A549 (cell line): Measurements from ENCODE around the gene KYNU. TPM values are rescaled to one million over a fixed set of nuclear protein-coding genes. Genes with fewer than 3 reads are reported as not detected.

Experiments
- ATAC-seq, 2 experiments: fragments of 200-7000 bp in 1 of 2; fragments of >200 bp in 1 of 2; cut with Nextera tagmentation in 1 of 2; cut with Tn5 transposase in 1 of 2; 3 replicates each; pipeline versions ENCODE4 v1.8.0 to v1.9.1; 2018 to 2020; ENCODE audit warnings: mild to moderate bottlenecking in 1 of 2, moderate library complexity in 1 of 2
- CTCF ChIA-PET: fragments of 300-600 bp; sonication (Branson Sonifier 250); formaldehyde crosslinking; extraction: SDS; loops from one replicate; lab custom pipeline; 2021; ENCODE audit warnings: antibody characterized with exemption, inconsistent platforms; lab: Yijun Ruan, JAX
- POLR2A ChIA-PET: fragments of 350-600 bp; formaldehyde crosslinking; extraction: SDS; loops from one replicate; lab custom pipeline; 2021; ENCODE audit warnings: antibody characterized with exemption, inconsistent platforms; lab: Yijun Ruan, JAX
- DNase-seq, 2 experiments: peaks; one replicate each; pipeline versions ENCODE4 v3.0.0 to v3.0.0-alpha.2; 2011 to 2016; ENCODE audit warnings: low read depth in 1 of 2, low spot score in 1 of 2
- FAIRE-seq: peaks from 2 replicates; lab custom pipeline; 2011; peaks lifted over from hg19 to GRCh38; lab: Jason Lieb, UNC
- H3K27ac ChIP-seq, 2 experiments: fragments of >200 bp; sonication (Bioruptor Twin); formaldehyde crosslinking; 3 replicates each; pipeline ENCODE4 v1.5.1; 2016 to 2017
- H3K4me1 ChIP-seq: fragments of >200 bp; sonication (Bioruptor Twin); formaldehyde crosslinking; 3 replicates; pipeline ENCODE4 v1.6.1; 2016
- H3K4me2 ChIP-seq: fragments of >200 bp; sonication (Bioruptor Twin); formaldehyde crosslinking; 3 replicates; pipeline ENCODE4 v1.6.1; 2016
- H3K4me3 ChIP-seq: fragments of >200 bp; sonication (Bioruptor Twin); formaldehyde crosslinking; 3 replicates; pipeline ENCODE4 v1.5.1; 2016
- H3K9me3 ChIP-seq: fragments of >200 bp; sonication (Bioruptor Twin); formaldehyde crosslinking; 3 replicates; pipeline ENCODE4 v1.6.1; 2016
- BCL3 ChIP-seq: fragments of >200 bp; sonication (Bioruptor Twin); formaldehyde crosslinking; IDR thresholded peaks from 3 replicates; pipeline ENCODE4 v1.6.1; 2016
- BHLHE40 ChIP-seq: IDR thresholded peaks from 2 replicates; pipeline ENCODE4 v1.6.1; 2012; ENCODE audit warnings: low read depth, low read length, inconsistent platforms
- CHD2 ChIP-seq: fragments of 150-350 bp; IDR thresholded peaks from 2 replicates; pipeline ENCODE4 v1.6.1; 2014; ENCODE audit warnings: low read length; ENCODE audit not compliant: partially characterized antibody
- FOSL2 ChIP-seq, 2 experiments: fragments of 450-650 bp in 1 of 2; fragments of >200 bp in 1 of 2; sonication (Bioruptor Twin) in 1 of 2; formaldehyde crosslinking; IDR thresholded peaks; 2 replicates each; pipeline versions ENCODE4 v1.5.0 to v1.6.1; 2016 to 2020; ENCODE audit warnings: mild to moderate bottlenecking in 1 of 2, moderate library complexity in 1 of 2
- FOXS1 ChIP-seq: fragments of 250-450 bp; sonication (Bioruptor Pico); IDR thresholded peaks from 2 replicates; pipeline ENCODE4 v1.5.0; 2020; ENCODE audit warnings: mild to moderate bottlenecking, moderate library complexity
- GATA3 ChIP-seq: IDR thresholded peaks from 2 replicates; pipeline ENCODE4 v1.6.1; 2012; ENCODE audit warnings: borderline replicate concordance
- HDAC2 ChIP-seq: fragments of 200-600 bp; sonication (generic); IDR thresholded peaks from 2 replicates; pipeline ENCODE4 v1.6.1; 2016
- HOXB13 ChIP-seq: fragments of 250-450 bp; sonication (Bioruptor Pico); IDR thresholded peaks from 2 replicates; pipeline ENCODE4 v1.5.0; 2020; ENCODE audit warnings: low read depth, mild to moderate bottlenecking, moderate library complexity
- HOXB5 ChIP-seq: fragments of 250-450 bp; sonication (Bioruptor Pico); IDR thresholded peaks from 2 replicates; pipeline ENCODE4 v1.5.0; 2020; ENCODE audit warnings: mild to moderate bottlenecking, moderate library complexity
- JUN ChIP-seq, 2 experiments: fragments of >200 bp; sonication (Bioruptor Twin); formaldehyde crosslinking; IDR thresholded peaks; 2 replicates in 1 of 2; 3 replicates in 1 of 2; pipeline ENCODE4 v1.6.1; 2016 to 2017
- JUNB ChIP-seq: fragments of >200 bp; sonication (Bioruptor Twin); formaldehyde crosslinking; IDR thresholded peaks from 2 replicates; pipeline ENCODE4 v1.6.1; 2016
- KDM1A ChIP-seq: fragments of 200-600 bp; sonication (generic); IDR thresholded peaks from 2 replicates; pipeline ENCODE4 v1.6.1; 2016; ENCODE audit warnings: low read depth, mild to moderate bottlenecking
- KDM5A ChIP-seq: fragments of 200-600 bp; sonication (generic); IDR thresholded peaks from 2 replicates; pipeline ENCODE4 v1.6.1; 2016; ENCODE audit warnings: antibody characterized with exemption, mild to moderate bottlenecking
- MYC ChIP-seq: IDR thresholded peaks from 2 replicates; pipeline ENCODE4 v1.6.1; 2012; ENCODE audit warnings: mild to moderate bottlenecking, inconsistent platforms, low read length, improper control_type of control experiment, borderline replicate concordance
- NFE2L2 ChIP-seq: fragments of 150-350 bp; conservative IDR thresholded peaks from 2 replicates; pipeline ENCODE4 v1.6.1; 2014; ENCODE audit warnings: low read length
- NPAS2 ChIP-seq: fragments of 250-450 bp; sonication (Bioruptor Pico); IDR thresholded peaks from 2 replicates; pipeline ENCODE4 v1.8.0; 2022; ENCODE audit warnings: mild to moderate bottlenecking, moderate library complexity, borderline replicate concordance
- POLR2A ChIP-seq: IDR thresholded peaks from 2 replicates; pipeline ENCODE4 v1.6.1; 2012; ENCODE audit warnings: mild to moderate bottlenecking, low read length
- POLR2AphosphoS2 ChIP-seq: conservative IDR thresholded peaks from 2 replicates; pipeline ENCODE4 v1.6.1; 2012; ENCODE audit warnings: low read length, improper control_type of control experiment, inconsistent platforms
- RNF2 ChIP-seq: fragments of 200-600 bp; sonication (generic); IDR thresholded peaks from 2 replicates; pipeline ENCODE4 v1.6.1; 2016; ENCODE audit warnings: low read depth, mild to moderate bottlenecking, antibody characterized with exemption, moderate library complexity, borderline replicate concordance
- SMC3 ChIP-seq: fragments of >200 bp; sonication (Bioruptor Twin); formaldehyde crosslinking; IDR thresholded peaks from 3 replicates; pipeline ENCODE4 v1.6.1; 2018; ENCODE audit warnings: inconsistent platforms
- SREBF2 ChIP-seq: fragments of 450-650 bp; IDR thresholded peaks from 2 replicates; pipeline ENCODE4 v1.6.1; 2014; ENCODE audit warnings: mild to moderate bottlenecking, moderate library complexity
- TP53 ChIP-seq: fragments of 250-450 bp; sonication (Bioruptor Pico); IDR thresholded peaks from 2 replicates; pipeline ENCODE4 v1.5.0; 2021; ENCODE audit warnings: mild to moderate bottlenecking, moderate library complexity
- ZFP36 ChIP-seq: fragments of 450-650 bp; IDR thresholded peaks from 2 replicates; pipeline ENCODE4 v1.6.1; 2014; ENCODE audit warnings: borderline replicate concordance; ENCODE audit not compliant: partially characterized antibody
- ZSCAN20 ChIP-seq: fragments of 250-450 bp; sonication (Bioruptor Pico); IDR thresholded peaks from 2 replicates; pipeline ENCODE4 v1.8.0; 2022; ENCODE audit warnings: mild to moderate bottlenecking, moderate library complexity
- WGBS: methylation state at CpG from one replicate; pipeline ENCODE4 v1.1.6; 2017; ENCODE audit errors: missing lambda C conversion rate; 5-methylcytosine and 5-hydroxymethylcytosine counted together
- polyA plus RNA-seq, 4 experiments: library from polyadenylated mRNA; depleted of rRNA in 3 of 4; stranded (reverse); fragments of >200 nt; fragmentation: RNase III in 1 of 4; extraction: RNeasy Plus Mini Kit Qiagen cat#74134 plus additional on column Dnase treatment in 1 of 4; gene quantifications; 2 replicates in 3 of 4; 3 replicates in 1 of 4; pipeline ENCODE4 v1.2.3, GENCODE V29; 2011 to 2017
- TF ChIP-seq, protein P1 (sequence below): fragments of >200 bp; sonication (Bioruptor Twin); formaldehyde crosslinking; IDR thresholded peaks from 2 replicates; pipeline ENCODE4 v1.6.1; 2016
- TF ChIP-seq, protein P2 (sequence below): IDR thresholded peaks from 2 replicates; pipeline ENCODE4 v1.6.1; 2012
- TF ChIP-seq, protein P3 (sequence below): fragments of 150-350 bp; IDR thresholded peaks from 2 replicates; pipeline ENCODE4 v1.6.1; 2014; ENCODE audit warnings: low read depth, mild to moderate bottlenecking, low read length
- TF ChIP-seq, protein P4 (sequence below): fragments of 450-650 bp; IDR thresholded peaks from 2 replicates; pipeline ENCODE4 v1.6.1; 2014; ENCODE audit warnings: antibody characterized with exemption

KYNU gene
- polyA plus RNA-seq, 2 of the 4 experiments (the other 2 are of a cell fraction), result 302 to 324 TPM

GRCh38 chr2:142942690-142943089 is 65.2 kb downstream of the KYNU start:
- Histone ChIP-seq H3K4me2 (peak overlapping the region; percentile 66), H3K4me1 (peaks cover 83% of the 10 kb centered on the region), H3K9me3 (peaks cover 2% of the 10 kb centered on the region; the same call in 1 of the 3 replicates), H3K4me3 (no peak overlapping the region), H3K27ac (peak overlapping the region in 1 of 2 experiments; percentile 17; a peak in 2 of 6 replicates)
- WGBS, result 84% methylated on average over 1 of the region's 1 CpG
- CTCF ChIA-PET, result interaction anchor here (0.6 kb wide), 1 partner anchor 261 kb away, joined by 4 read pairs; no protein-coding TSS in a partner anchor
- FAIRE-seq, result no peak
- POLR2A ChIA-PET, result no interaction called here
- no peak for DNase-seq
- TF ChIP-seq POLR2A (no peak), BCL3 (no peak), MYC (no peak), ZSCAN20 (no peak), KDM1A (no peak)
- TF ChIP-seq, protein P1, sequence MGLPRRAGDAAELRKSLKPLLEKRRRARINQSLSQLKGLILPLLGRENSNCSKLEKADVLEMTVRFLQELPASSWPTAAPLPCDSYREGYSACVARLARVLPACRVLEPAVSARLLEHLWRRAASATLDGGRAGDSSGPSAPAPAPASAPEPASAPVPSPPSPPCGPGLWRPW, result no peak
- ATAC-seq, result peak in 1 of 2 experiments; percentile 15; a peak in 3 of 6 replicates

GRCh38 chr2:142944264-142944663 is 66.8 kb downstream of the KYNU start:
- no peak for FAIRE-seq
- CTCF ChIA-PET, result interaction anchor here (0.9 kb wide), 1 partner anchor 16 kb away, joined by 3 read pairs; no protein-coding TSS in a partner anchor
- ATAC-seq, result peak; percentile 60 to 66; a peak in 3 of 6 replicates
- H3K27ac ChIP-seq, result no peak overlapping the region; a peak in 1 of 6 replicates
- peak; percentile 21 to 39 for DNase-seq
- no peak for TF ChIP-seq SREBF2
- TF ChIP-seq, protein P2, sequence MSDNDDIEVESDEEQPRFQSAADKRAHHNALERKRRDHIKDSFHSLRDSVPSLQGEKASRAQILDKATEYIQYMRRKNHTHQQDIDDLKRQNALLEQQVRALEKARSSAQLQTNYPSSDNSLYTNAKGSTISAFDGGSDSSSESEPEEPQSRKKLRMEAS, result peak; percentile 29; the same call in 1 of the 2 replicates
- TF ChIP-seq JUNB, result peak; percentile 62
- TF ChIP-seq GATA3, result peak; percentile 95
- TF ChIP-seq RNF2, result no peak
- peak; percentile 60 for TF ChIP-seq FOSL2 (IDR thresholded peaks at IDR 0.05)
- TF ChIP-seq FOSL2 (CRISPR knock-in tag; IDR thresholded peaks at IDR 0.05), result peak; percentile 82
- TF ChIP-seq, all 56 proteins: peak for 4
- Histone ChIP-seq H3K4me1 (peaks cover 69% of the 10 kb centered on the region), H3K4me3 (no peak overlapping the region), H3K9me3 (peaks cover 14% of the 10 kb centered on the region; the same call in 2 of the 3 replicates), H3K4me2 (peak overlapping the region; percentile 66)
- POLR2A ChIA-PET, result no interaction called here

GRCh38 chr2:142944721-142945120 is 67.3 kb downstream of the KYNU start:
- Histone ChIP-seq H3K9me3 (peaks cover 14% of the 10 kb centered on the region; the same call in 2 of the 3 replicates), H3K4me3 (no peak overlapping the region), H3K4me2 (peak overlapping the region; percentile 66), H3K4me1 (peaks cover 67% of the 10 kb centered on the region), H3K27ac (no peak overlapping the region)
- POLR2A ChIA-PET, result no interaction called here
- DNase-seq, result no peak
- CTCF ChIA-PET, result no interaction called here
- FAIRE-seq, result no peak
- TF ChIP-seq JUN (IDR thresholded peaks at IDR 0.05) (no peak), NFE2L2 (no peak), HOXB13 (no peak), FOSL2 (IDR thresholded peaks at IDR 0.05) (no peak), FOSL2 (CRISPR knock-in tag; IDR thresholded peaks at IDR 0.05) (no peak), MYC (no peak), BHLHE40 (no peak), SMC3 (no peak), CHD2 (no peak), KDM5A (no peak), ZFP36 (no peak), NPAS2 (CRISPR knock-in tag) (no peak), HOXB5 (CRISPR knock-in tag) (no peak), FOXS1 (CRISPR knock-in tag) (no peak), POLR2AphosphoS2 (no peak), TP53 (no peak), HDAC2 (no peak)
- TF ChIP-seq, protein P3, sequence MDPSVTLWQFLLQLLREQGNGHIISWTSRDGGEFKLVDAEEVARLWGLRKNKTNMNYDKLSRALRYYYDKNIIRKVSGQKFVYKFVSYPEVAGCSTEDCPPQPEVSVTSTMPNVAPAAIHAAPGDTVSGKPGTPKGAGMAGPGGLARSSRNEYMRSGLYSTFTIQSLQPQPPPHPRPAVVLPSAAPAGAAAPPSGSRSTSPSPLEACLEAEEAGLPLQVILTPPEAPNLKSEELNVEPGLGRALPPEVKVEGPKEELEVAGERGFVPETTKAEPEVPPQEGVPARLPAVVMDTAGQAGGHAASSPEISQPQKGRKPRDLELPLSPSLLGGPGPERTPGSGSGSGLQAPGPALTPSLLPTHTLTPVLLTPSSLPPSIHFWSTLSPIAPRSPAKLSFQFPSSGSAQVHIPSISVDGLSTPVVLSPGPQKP, result no peak
- TF ChIP-seq, protein P4, sequence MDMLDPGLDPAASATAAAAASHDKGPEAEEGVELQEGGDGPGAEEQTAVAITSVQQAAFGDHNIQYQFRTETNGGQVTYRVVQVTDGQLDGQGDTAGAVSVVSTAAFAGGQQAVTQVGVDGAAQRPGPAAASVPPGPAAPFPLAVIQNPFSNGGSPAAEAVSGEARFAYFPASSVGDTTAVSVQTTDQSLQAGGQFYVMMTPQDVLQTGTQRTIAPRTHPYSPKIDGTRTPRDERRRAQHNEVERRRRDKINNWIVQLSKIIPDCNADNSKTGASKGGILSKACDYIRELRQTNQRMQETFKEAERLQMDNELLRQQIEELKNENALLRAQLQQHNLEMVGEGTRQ, result no peak
- no peak for ATAC-seq
